ENCODE measurements around the gene MED28. TPM values are rescaled to one million over a fixed set of nuclear protein-coding genes. Genes with fewer than 3 reads are reported as not detected.
"Not testable (repeated sequence)": the region's sequence is repeated elsewhere in the genome, so short reads cannot be mapped to it uniquely, and the experiment has no call there.

The MED28 gene
- polyA plus RNA-seq, 1 donor from 2014 or later, result 33.7 TPM

DNA sequence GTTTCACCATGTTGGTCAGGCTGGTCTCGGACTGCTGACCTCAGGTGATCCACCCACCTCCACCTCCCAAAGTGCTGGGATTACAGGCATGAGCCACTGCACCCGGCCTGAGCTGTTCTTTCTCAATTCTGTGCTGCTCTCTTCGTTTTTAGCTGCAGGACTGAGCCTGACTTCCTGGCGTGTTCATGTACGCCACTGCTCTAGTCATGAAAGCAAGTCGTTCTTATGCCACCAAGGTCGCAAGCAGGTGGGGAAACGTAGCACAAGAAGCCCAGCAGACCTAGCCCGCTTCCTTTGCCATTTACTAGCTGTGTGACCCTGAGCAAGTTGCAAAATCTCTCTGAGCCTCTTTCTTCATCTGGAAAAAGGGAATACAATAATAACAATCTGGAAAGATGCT lies 43.4 kb downstream of the MED28 start:
- Histone ChIP-seq H3K4me3 (ENCODE audit: low read length) (no peak overlapping the region), H3K79me2 (replicated peaks; ENCODE audit: insufficient read depth, low read length) (no peaks in the 10 kb centered on the region), H3K9me2 (ENCODE audit: insufficient read depth, low read length) (no peaks in the 10 kb centered on the region), H3K9ac (ENCODE audit: low read length) (no peak overlapping the region), H2AFZ (ENCODE audit: low read depth, low read length) (no peak overlapping the region), H3K4me2 (ENCODE audit: low read length) (no peak overlapping the region), H3K9me3 (ENCODE audit: low read length) (no peaks in the 10 kb centered on the region), H4K20me1 (ENCODE audit: insufficient read depth) (no peaks in the 10 kb centered on the region), H3F3A (ENCODE audit: insufficient read depth, low read length, poor library complexity, severe bottlenecking) (no peaks in the 10 kb centered on the region), H3K36me3 (ENCODE audit: insufficient read depth, low read length) (no peaks in the 10 kb centered on the region), H3K27me3 (ENCODE audit: insufficient read depth, low read depth, low read length) (no peaks in the 10 kb centered on the region), H3K27ac (ENCODE audit: low read length) (no peak overlapping the region)
- TF ChIP-seq EP300 (conservative IDR thresholded peaks at IDR 0.05; ENCODE audit: poor library complexity, severe bottlenecking) (no peak), RAD21 (conservative IDR thresholded peaks at IDR 0.05) (no peak), SMC3 (conservative IDR thresholded peaks at IDR 0.05; ENCODE audit: poor library complexity) (no peak), POLR2AphosphoS5 (IDR thresholded peaks at IDR 0.05) (no peak), TAF1 (IDR thresholded peaks at IDR 0.05; ENCODE audit: low read depth) (no peak), EZH2 (IDR thresholded peaks at IDR 0.05; ENCODE audit: borderline replicate concordance, insufficient read depth, low read length, poor library complexity, severe bottlenecking) (no peak), MXI1 (conservative IDR thresholded peaks at IDR 0.05; ENCODE audit: poor library complexity, severe bottlenecking) (no peak)
- TF ChIP-seq, protein P1, sequence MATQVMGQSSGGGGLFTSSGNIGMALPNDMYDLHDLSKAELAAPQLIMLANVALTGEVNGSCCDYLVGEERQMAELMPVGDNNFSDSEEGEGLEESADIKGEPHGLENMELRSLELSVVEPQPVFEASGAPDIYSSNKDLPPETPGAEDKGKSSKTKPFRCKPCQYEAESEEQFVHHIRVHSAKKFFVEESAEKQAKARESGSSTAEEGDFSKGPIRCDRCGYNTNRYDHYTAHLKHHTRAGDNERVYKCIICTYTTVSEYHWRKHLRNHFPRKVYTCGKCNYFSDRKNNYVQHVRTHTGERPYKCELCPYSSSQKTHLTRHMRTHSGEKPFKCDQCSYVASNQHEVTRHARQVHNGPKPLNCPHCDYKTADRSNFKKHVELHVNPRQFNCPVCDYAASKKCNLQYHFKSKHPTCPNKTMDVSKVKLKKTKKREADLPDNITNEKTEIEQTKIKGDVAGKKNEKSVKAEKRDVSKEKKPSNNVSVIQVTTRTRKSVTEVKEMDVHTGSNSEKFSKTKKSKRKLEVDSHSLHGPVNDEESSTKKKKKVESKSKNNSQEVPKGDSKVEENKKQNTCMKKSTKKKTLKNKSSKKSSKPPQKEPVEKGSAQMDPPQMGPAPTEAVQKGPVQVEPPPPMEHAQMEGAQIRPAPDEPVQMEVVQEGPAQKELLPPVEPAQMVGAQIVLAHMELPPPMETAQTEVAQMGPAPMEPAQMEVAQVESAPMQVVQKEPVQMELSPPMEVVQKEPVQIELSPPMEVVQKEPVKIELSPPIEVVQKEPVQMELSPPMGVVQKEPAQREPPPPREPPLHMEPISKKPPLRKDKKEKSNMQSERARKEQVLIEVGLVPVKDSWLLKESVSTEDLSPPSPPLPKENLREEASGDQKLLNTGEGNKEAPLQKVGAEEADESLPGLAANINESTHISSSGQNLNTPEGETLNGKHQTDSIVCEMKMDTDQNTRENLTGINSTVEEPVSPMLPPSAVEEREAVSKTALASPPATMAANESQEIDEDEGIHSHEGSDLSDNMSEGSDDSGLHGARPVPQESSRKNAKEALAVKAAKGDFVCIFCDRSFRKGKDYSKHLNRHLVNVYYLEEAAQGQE (IDR thresholded peaks at IDR 0.05; ENCODE audit: borderline replicate concordance), result no peak
- TF ChIP-seq, protein P2, sequence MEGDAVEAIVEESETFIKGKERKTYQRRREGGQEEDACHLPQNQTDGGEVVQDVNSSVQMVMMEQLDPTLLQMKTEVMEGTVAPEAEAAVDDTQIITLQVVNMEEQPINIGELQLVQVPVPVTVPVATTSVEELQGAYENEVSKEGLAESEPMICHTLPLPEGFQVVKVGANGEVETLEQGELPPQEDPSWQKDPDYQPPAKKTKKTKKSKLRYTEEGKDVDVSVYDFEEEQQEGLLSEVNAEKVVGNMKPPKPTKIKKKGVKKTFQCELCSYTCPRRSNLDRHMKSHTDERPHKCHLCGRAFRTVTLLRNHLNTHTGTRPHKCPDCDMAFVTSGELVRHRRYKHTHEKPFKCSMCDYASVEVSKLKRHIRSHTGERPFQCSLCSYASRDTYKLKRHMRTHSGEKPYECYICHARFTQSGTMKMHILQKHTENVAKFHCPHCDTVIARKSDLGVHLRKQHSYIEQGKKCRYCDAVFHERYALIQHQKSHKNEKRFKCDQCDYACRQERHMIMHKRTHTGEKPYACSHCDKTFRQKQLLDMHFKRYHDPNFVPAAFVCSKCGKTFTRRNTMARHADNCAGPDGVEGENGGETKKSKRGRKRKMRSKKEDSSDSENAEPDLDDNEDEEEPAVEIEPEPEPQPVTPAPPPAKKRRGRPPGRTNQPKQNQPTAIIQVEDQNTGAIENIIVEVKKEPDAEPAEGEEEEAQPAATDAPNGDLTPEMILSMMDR (IDR thresholded peaks at IDR 0.05; ENCODE audit: poor library complexity, severe bottlenecking), result no peak

DNA sequence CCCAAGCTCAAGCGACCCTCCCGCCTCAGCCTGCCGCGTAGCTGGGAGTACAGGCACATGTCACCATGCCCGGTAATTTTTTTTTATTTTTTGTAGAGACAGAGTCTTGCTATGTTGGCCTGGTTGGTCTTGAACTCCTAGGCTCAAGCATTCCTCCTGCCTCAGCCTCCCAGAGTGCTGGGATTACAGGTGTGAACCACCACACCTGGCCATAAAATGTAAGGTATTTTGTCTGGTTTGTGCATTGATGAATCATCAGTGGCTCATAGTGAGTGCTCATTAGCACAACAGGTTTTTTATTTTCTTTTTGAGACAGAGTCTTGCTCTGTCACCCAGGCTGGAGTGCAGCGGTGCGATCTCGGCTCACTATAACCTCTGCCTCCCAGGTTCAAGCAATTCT lies 44.8 kb downstream of the MED28 start:
- not testable (repeated sequence) for H3K79me2 ChIP-seq (replicated peaks; ENCODE audit: insufficient read depth, low read length); H3K9me2 ChIP-seq (ENCODE audit: insufficient read depth, low read length); H3K27me3 ChIP-seq (ENCODE audit: insufficient read depth, low read depth, low read length); H3K9ac ChIP-seq (ENCODE audit: low read length); H4K20me1 ChIP-seq (ENCODE audit: insufficient read depth); H3K4me3 ChIP-seq (ENCODE audit: low read length); H3K36me3 ChIP-seq (ENCODE audit: insufficient read depth, low read length); H3K27ac ChIP-seq (ENCODE audit: low read length); H3F3A ChIP-seq (ENCODE audit: insufficient read depth, low read length, poor library complexity, severe bottlenecking); H2AFZ ChIP-seq (ENCODE audit: low read depth, low read length); H3K4me2 ChIP-seq (ENCODE audit: low read length); H3K9me3 ChIP-seq (ENCODE audit: low read length)

DNA sequence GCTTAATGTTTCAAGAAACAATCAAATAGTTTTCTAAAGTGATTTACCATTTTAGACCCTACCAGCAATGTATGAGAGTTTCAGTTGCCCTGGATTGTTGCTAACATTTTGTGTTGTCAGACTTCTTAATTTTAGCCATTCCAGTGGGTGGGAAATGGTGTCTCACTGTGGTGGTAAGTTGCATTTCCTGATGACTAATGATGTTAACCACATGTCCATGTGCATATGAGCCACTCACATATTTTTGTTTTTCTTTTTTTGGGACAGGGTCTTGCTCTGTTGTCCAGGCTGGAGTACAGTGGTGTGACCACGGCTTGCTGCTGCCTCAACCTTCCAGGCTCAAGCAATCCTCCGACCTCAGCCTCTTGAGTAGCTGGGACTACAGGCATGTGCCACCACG lies 48.3 kb downstream of the MED28 start:
- no peak overlapping the region for H3K4me2 ChIP-seq (ENCODE audit: low read length)

More for the DNA sequence above, 48.3 kb downstream of the MED28 start:
- Histone ChIP-seq H3F3A (ENCODE audit: insufficient read depth, low read length, poor library complexity, severe bottlenecking) (no peaks in the 10 kb centered on the region), H3K4me3 (ENCODE audit: low read length) (no peak overlapping the region), H3K27me3 (ENCODE audit: insufficient read depth, low read depth, low read length) (no peaks in the 10 kb centered on the region), H3K9me3 (ENCODE audit: low read length) (no peaks in the 10 kb centered on the region), H3K27ac (ENCODE audit: low read length) (no peak overlapping the region), H3K36me3 (ENCODE audit: insufficient read depth, low read length) (no peaks in the 10 kb centered on the region), H3K9ac (ENCODE audit: low read length) (no peak overlapping the region), H2AFZ (ENCODE audit: low read depth, low read length) (no peak overlapping the region), H4K20me1 (ENCODE audit: insufficient read depth) (no peaks in the 10 kb centered on the region), H3K9me2 (ENCODE audit: insufficient read depth, low read length) (no peaks in the 10 kb centered on the region), H3K79me2 (replicated peaks; ENCODE audit: insufficient read depth, low read length) (no peaks in the 10 kb centered on the region)
- no peak for TF ChIP-seq MXI1 (conservative IDR thresholded peaks at IDR 0.05; ENCODE audit: poor library complexity, severe bottlenecking)
- no peak for TF ChIP-seq RAD21 (conservative IDR thresholded peaks at IDR 0.05)
- TF ChIP-seq, protein P2 (IDR thresholded peaks at IDR 0.05; ENCODE audit: poor library complexity, severe bottlenecking), result no peak
- no peak for TF ChIP-seq TAF1 (IDR thresholded peaks at IDR 0.05; ENCODE audit: low read depth)
- no peak for TF ChIP-seq EP300 (conservative IDR thresholded peaks at IDR 0.05; ENCODE audit: poor library complexity, severe bottlenecking)
